GM12878 (cell line): ENCODE data around the gene DTX1. TPM values are rescaled to one million over a fixed set of nuclear protein-coding genes. Genes with fewer than 3 reads are reported as not detected.

ENCODE experiments used
- ATAC-seq: fragments of 200-7000 bp; cut with Tn5 transposase; 3 replicates; pipeline ENCODE4 v1.9.1; 2020; ENCODE audit warnings: mild to moderate bottlenecking, moderate library complexity
- BruUV-seq: library from RNA; stranded (reverse); fragments of 400-500 nt; replicated peaks from 2 replicates; lab custom pipeline; 2021; lab: Mats Ljungman, UMichigan
- CTCF ChIA-PET: fragments of 300-600 bp; sonication (Branson Sonifier 250); formaldehyde crosslinking; extraction: SDS; loops from one replicate; lab custom pipeline; 2021; ENCODE audit warnings: inconsistent platforms; lab: Yijun Ruan, JAX
- POLR2A ChIA-PET: fragments of 350-600 bp; formaldehyde crosslinking; extraction: SDS; loops from one replicate; lab custom pipeline; 2021; ENCODE audit warnings: inconsistent platforms; lab: Charles Lee
- RAD21 ChIA-PET: fragments of 300-600 bp; sonication (Branson Sonifier 250); formaldehyde crosslinking; loops from one replicate; lab custom pipeline; 2023; ENCODE audit warnings: antibody characterized with exemption; ENCODE audit not compliant: unreplicated experiment; lab: Charles Lee
- SMC1A ChIA-PET: fragments of 300-600 bp; sonication (Branson Sonifier 250); formaldehyde crosslinking; loops from one replicate; lab custom pipeline; 2023; ENCODE audit not compliant: unreplicated experiment, uncharacterized antibody; lab: Charles Lee
- DNase-seq: peaks from one replicate; pipeline ENCODE4 v3.0.0-alpha.2; 2011; ENCODE audit warnings: low read depth, low spot score
- FAIRE-seq: peaks from 3 replicates; lab custom pipeline; 2011; peaks lifted over from hg19 to GRCh38; lab: Jason Lieb, UNC
- H2AFZ ChIP-seq: 2 replicates; pipeline ENCODE4 v1.6.0; 2011; ENCODE audit warnings: low read depth, low read length, control low read depth; ENCODE audit not compliant: control insufficient read depth
- H3K27ac ChIP-seq: 2 replicates; pipeline ENCODE4 v1.5.1; 2011; ENCODE audit warnings: control low read depth; ENCODE audit not compliant: control insufficient read depth, insufficient read depth
- H3K27me3 ChIP-seq, 2 experiments: replicated peaks in 1 of 2; 2 replicates each; pipeline versions ENCODE4 v1.6.0 to v1.6.1; 2011; ENCODE audit warnings: low read length in 1 of 2; ENCODE audit not compliant: control insufficient read depth in 2 of 2, insufficient read depth in 2 of 2
- H3K36me3 ChIP-seq, 2 experiments: 2 replicates each; pipeline ENCODE4 v1.5.1; 2011; ENCODE audit warnings: low read length in 1 of 2; ENCODE audit not compliant: control insufficient read depth in 2 of 2, insufficient read depth in 2 of 2
- H3K4me1 ChIP-seq: 2 replicates; pipeline ENCODE4 v1.6.1; 2011; ENCODE audit warnings: mild to moderate bottlenecking, low read length, moderate library complexity, mixed read lengths; ENCODE audit not compliant: control insufficient read depth, insufficient read depth
- H3K4me2 ChIP-seq: 2 replicates; pipeline ENCODE4 v1.6.0; 2011; ENCODE audit warnings: control low read depth; ENCODE audit not compliant: control insufficient read depth, insufficient read depth
- H3K4me3 ChIP-seq: fragments of 200-600 bp; sonication (generic); 2 replicates; pipeline ENCODE4 v1.5.1; 2016
- H3K79me2 ChIP-seq: 2 replicates; pipeline ENCODE4 v1.6.0; 2011; ENCODE audit warnings: low read length; ENCODE audit not compliant: control insufficient read depth, insufficient read depth
- H3K9ac ChIP-seq: 2 replicates; pipeline ENCODE4 v1.8.0; 2011; ENCODE audit warnings: low read length, control low read depth, mixed read lengths; ENCODE audit not compliant: control insufficient read depth, insufficient read depth
- H3K9me3 ChIP-seq: replicated peaks from 3 replicates; pipeline ENCODE4 v1.5.1; 2011; ENCODE audit warnings: mild to moderate bottlenecking, low read length; ENCODE audit not compliant: control insufficient read depth, insufficient read depth
- H4K20me1 ChIP-seq: 2 replicates; pipeline ENCODE4 v1.6.0; 2011; ENCODE audit not compliant: control insufficient read depth, insufficient read depth
- BHLHE40 ChIP-seq, 2 experiments: fragments of 450-650 bp in 1 of 2; IDR thresholded peaks; 2 replicates each; pipeline ENCODE4 v1.6.1; 2011 to 2017; ENCODE audit warnings: low read depth in 2 of 2, borderline replicate concordance in 1 of 2, improper control_type of control experiment in 1 of 2, low read length in 1 of 2, mild to moderate bottlenecking in 1 of 2
- BRCA1 ChIP-seq: IDR thresholded peaks from 2 replicates; pipeline ENCODE4 v1.6.1; 2011; ENCODE audit warnings: low read depth, low read length, improper control_type of control experiment
- EGR1 ChIP-seq, 2 experiments: IDR thresholded peaks; 1 replicate in 1 of 2; 2 replicates in 1 of 2; pipeline ENCODE4 v1.6.1; 2011 to 2012; ENCODE audit warnings: low read depth in 2 of 2, low read length in 2 of 2, borderline replicate concordance in 1 of 2, mild to moderate bottlenecking in 1 of 2, moderate library complexity in 1 of 2
- ESRRA ChIP-seq: IDR thresholded peaks from 2 replicates; pipeline ENCODE4 v1.6.1; 2012; ENCODE audit warnings: mild to moderate bottlenecking, low read length, improper control_type of control experiment
- MEF2A ChIP-seq: IDR thresholded peaks from 2 replicates; pipeline ENCODE4 v1.6.1; 2011; ENCODE audit warnings: low read depth, mild to moderate bottlenecking, low read length, moderate library complexity; ENCODE audit not compliant: insufficient read depth
- NFXL1 ChIP-seq: fragments of 450-650 bp; IDR thresholded peaks from 2 replicates; pipeline ENCODE4 v1.6.1; 2017; ENCODE audit warnings: antibody characterized with exemption, mild to moderate bottlenecking, borderline replicate concordance
- RFX5 ChIP-seq: IDR thresholded peaks from 2 replicates; pipeline ENCODE4 v1.6.1; 2011; ENCODE audit warnings: low read depth, low read length, improper control_type of control experiment
- SIX5 ChIP-seq: IDR thresholded peaks from 2 replicates; pipeline ENCODE4 v1.6.1; 2011; ENCODE audit warnings: mild to moderate bottlenecking, low read depth, low read length, moderate library complexity; ENCODE audit not compliant: severe bottlenecking
- SMC3 ChIP-seq: IDR thresholded peaks from 2 replicates; pipeline ENCODE4 v1.6.1; 2011; ENCODE audit warnings: low read length, improper control_type of control experiment, borderline replicate concordance
- SUPT20H ChIP-seq: IDR thresholded peaks from 2 replicates; pipeline ENCODE4 v1.6.1; 2011; ENCODE audit warnings: low read depth, mild to moderate bottlenecking, low read length, moderate library complexity, borderline replicate concordance; ENCODE audit not compliant: control insufficient read depth
- TARDBP ChIP-seq: IDR thresholded peaks from 2 replicates; pipeline ENCODE4 v1.6.1; 2016; ENCODE audit warnings: borderline replicate concordance
- YY1 ChIP-seq: IDR thresholded peaks from 2 replicates; pipeline ENCODE4 v1.6.1; 2011; ENCODE audit warnings: low read depth, mild to moderate bottlenecking, low read length
- ZZZ3 ChIP-seq: IDR thresholded peaks from 2 replicates; pipeline ENCODE4 v1.6.1; 2011; ENCODE audit warnings: low read depth; ENCODE audit not compliant: control insufficient read depth, insufficient read length
- WGBS: methylation state at CpG from one replicate; pipeline ENCODE4 v1.1.6; 2016; ENCODE audit warnings: low lambda C conversion rate; ENCODE audit not compliant: insufficient replicate concordance, insufficient coverage; ENCODE audit errors: missing lambda C conversion rate; 5-methylcytosine and 5-hydroxymethylcytosine counted together
- in situ Hi-C: fragments of 300-500 bp; cut with MboI; formaldehyde crosslinking; loops from 9 replicates; pipeline ENCODE4 v1.14.3; 2018; ENCODE audit warnings: mixed read lengths
- intact Hi-C: fragments of 100-400 bp; cut with micrococcal nuclease; formaldehyde crosslinking; loops from one replicate; pipeline ENCODE4 v1.14.2; 2022; ENCODE audit not compliant: unreplicated experiment
- polyA plus RNA-seq, 11 experiments: library from polyadenylated mRNA; depleted of rRNA in 4 of 11; unstranded in 6 of 11; stranded (reverse) in 5 of 11; fragments of >200 nt; fragmentation: Nextera tagmentation in 4 of 11; fragmentation: Illumina TruSeq in 1 of 11; extraction: Ambion mirVana in 4 of 11; extraction: Trizol in 1 of 11; gene quantifications; 1 replicate in 1 of 11; 2 replicates in 10 of 11; pipeline versions ENCODE4 v1.2.1 to v1.2.3, GENCODE V29; 2011 to 2016; ENCODE audit warnings: inconsistent platforms in 2 of 11, missing spikeins in 2 of 11, low read depth in 1 of 11
- total RNA-seq, 4 experiments: library from RNA; depleted of rRNA in 3 of 4; stranded (reverse); fragments of >200 nt in 3 of 4; fragmentation: Illumina TruSeq in 1 of 4; extraction: Trizol in 1 of 4; gene quantifications; 2 replicates each; pipeline versions ENCODE4 v1.2.1 to v1.2.3, GENCODE V29; 2013 to 2021
- TF ChIP-seq, protein P1 (sequence below): IDR thresholded peaks from 2 replicates; pipeline ENCODE4 v1.6.1; 2011; ENCODE audit warnings: low read depth, mild to moderate bottlenecking, low read length, moderate library complexity, borderline replicate concordance; ENCODE audit errors: extremely low read depth
- TF ChIP-seq, protein P2 (sequence below): IDR thresholded peaks from 2 replicates; pipeline ENCODE4 v1.6.1; 2012; ENCODE audit warnings: low read depth, low read length, improper control_type of control experiment
- TF ChIP-seq, protein P3 (sequence below): fragments of 450-650 bp; IDR thresholded peaks from 2 replicates; pipeline ENCODE4 v1.6.1; 2017; ENCODE audit warnings: mild to moderate bottlenecking

DTX1 gene
- total and polyA plus RNA-seq, 10 of the 15 experiments (the other 5 are each of a cell fraction or from before 2014, with no cell fraction given) = 0.09 to 2.8 (median 0.66) TPM

DNA sequence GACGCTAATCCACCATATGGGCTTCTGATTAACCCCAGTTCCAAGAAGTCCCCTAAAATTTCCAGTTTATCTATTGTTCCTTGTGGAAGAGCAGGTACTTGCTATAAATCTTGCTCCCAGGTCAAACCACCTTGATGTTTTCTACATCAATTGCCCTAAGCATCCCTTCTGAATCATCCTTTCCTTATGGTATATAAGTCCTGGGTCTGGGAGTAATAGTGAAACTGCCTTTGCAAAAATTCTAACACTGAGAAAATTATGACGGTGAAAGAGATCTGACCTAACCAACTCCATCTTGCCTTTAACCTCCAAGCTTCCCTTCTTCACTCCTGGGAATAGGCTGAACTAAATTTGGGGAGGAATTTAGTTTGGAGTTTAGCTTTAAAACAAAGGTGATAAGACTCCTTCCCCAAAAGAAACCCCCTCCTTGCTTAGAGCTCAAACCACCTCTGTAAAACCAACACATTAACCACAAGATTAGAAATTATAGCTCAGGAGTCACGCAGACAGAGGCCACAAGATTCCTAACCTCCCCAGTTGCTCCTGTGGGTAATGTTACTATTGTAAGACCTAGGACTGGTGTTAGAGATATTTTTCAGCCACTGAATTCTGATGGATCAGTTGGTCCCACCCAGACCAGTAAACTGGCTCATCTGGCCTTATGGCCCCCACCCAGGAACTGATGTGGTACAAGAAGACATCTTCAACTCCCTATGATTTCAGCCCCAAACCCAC lies 33.8 kb upstream of the DTX1 start (continued):
- no peak for TF ChIP-seq SMC3
- TF ChIP-seq BRCA1 = no peak
- TF ChIP-seq, protein P1, sequence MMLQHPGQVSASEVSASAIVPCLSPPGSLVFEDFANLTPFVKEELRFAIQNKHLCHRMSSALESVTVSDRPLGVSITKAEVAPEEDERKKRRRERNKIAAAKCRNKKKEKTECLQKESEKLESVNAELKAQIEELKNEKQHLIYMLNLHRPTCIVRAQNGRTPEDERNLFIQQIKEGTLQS = no peak

DNA sequence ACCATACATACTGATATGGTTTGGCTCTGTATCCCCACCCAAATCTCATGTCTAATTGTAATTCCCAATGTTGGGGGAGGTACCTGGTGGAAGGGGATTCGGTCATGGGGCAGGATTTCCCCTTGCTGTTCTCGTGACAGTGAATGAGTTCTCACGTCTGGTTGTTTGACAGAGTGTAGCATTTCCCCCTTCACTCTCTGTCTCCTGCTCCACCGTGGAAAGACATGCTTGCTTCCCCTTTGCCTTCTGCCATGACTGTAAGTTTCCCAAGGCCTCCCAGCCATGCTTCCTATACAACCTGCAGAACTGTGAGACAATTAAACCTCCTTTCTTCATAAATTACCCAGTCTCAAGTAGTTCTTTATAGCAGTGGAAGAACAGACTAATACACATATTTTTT lies 28.8 kb upstream of the DTX1 start:
- no peaks in the 10 kb centered on the region for H3K9me3 ChIP-seq
- SMC1A ChIA-PET = interaction anchor here (1.1 kb wide), 1 partner anchor 127 kb away, joined by 3 read pairs; no protein-coding TSS in a partner anchor
- RAD21 ChIA-PET = no interaction called here
- H3K27me3 ChIP-seq = no peaks in the 10 kb centered on the region
- H4K20me1 ChIP-seq = no peaks in the 10 kb centered on the region
- H3K4me1 ChIP-seq = no peaks in the 10 kb centered on the region
- BruUV-seq = no TSS peak
- no peaks in the 10 kb centered on the region for H3K79me2 ChIP-seq
- H3K4me3 ChIP-seq = no peak overlapping the region
- intact Hi-C loops = no loop called here
- no peak overlapping the region for H3K9ac ChIP-seq
- H3K36me3 ChIP-seq = no peaks in the 10 kb centered on the region
- no peak overlapping the region for H3K4me2 ChIP-seq
- ATAC-seq (0 out of 3 replicates have a peak, but pooled peaks have one; percentile 23), DNase-seq (no peak), FAIRE-seq (no peak)
- H2AFZ ChIP-seq = no peak overlapping the region
- CTCF ChIA-PET = no interaction called here
- 11% methylated on average over 4 of the region's 4 CpGs for WGBS
- in situ Hi-C loops = no loop called here
- POLR2A ChIA-PET = no interaction called here
- no peak overlapping the region for H3K27ac ChIP-seq
- TF ChIP-seq TARDBP (no peak), YY1 (no peak), ZZZ3 (no peak), BHLHE40 (IDR thresholded peaks at IDR 0.05; ENCODE audit: borderline replicate concordance in 1 of 2, low read depth in 2 of 2, low read length in 1 of 2) (no peak), MEF2A (no peak), EGR1 (IDR thresholded peaks at IDR 0.05; ENCODE audit: borderline replicate concordance in 1 of 2, low read depth in 2 of 2, low read length in 2 of 2) (no peak), ESRRA (no peak), SUPT20H (no peak), RFX5 (no peak), NFXL1 (no peak), SIX5 (no peak)
- TF ChIP-seq, protein P2, sequence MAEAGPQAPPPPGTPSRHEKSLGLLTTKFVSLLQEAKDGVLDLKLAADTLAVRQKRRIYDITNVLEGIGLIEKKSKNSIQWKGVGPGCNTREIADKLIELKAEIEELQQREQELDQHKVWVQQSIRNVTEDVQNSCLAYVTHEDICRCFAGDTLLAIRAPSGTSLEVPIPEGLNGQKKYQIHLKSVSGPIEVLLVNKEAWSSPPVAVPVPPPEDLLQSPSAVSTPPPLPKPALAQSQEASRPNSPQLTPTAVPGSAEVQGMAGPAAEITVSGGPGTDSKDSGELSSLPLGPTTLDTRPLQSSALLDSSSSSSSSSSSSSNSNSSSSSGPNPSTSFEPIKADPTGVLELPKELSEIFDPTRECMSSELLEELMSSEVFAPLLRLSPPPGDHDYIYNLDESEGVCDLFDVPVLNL = no peak
- TF ChIP-seq, protein P3, sequence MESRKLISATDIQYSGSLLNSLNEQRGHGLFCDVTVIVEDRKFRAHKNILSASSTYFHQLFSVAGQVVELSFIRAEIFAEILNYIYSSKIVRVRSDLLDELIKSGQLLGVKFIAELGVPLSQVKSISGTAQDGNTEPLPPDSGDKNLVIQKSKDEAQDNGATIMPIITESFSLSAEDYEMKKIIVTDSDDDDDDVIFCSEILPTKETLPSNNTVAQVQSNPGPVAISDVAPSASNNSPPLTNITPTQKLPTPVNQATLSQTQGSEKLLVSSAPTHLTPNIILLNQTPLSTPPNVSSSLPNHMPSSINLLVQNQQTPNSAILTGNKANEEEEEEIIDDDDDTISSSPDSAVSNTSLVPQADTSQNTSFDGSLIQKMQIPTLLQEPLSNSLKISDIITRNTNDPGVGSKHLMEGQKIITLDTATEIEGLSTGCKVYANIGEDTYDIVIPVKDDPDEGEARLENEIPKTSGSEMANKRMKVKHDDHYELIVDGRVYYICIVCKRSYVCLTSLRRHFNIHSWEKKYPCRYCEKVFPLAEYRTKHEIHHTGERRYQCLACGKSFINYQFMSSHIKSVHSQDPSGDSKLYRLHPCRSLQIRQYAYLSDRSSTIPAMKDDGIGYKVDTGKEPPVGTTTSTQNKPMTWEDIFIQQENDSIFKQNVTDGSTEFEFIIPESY = no peak
